Measurements from ENCODE around the gene CDX1.

The CDX1 gene

GRCh38 chr5:150218693-150219035 lies 52.1 kb downstream of the CDX1 start:
- TF ChIP-seq CTCF (conservative IDR thresholded peaks at IDR 0.05) = no peak
- no peak overlapping the region for H3K27ac ChIP-seq

- TF ChIP-seq CTCF (conservative IDR thresholded peaks at IDR 0.05) = no peak
- no peak overlapping the region for H3K27ac ChIP-seq
These were observed 52.6 kb downstream of the CDX1 start for GRCh38 chr5:150219142-150219541.

- no peak overlapping the region for H3K27ac ChIP-seq
- no peak for TF ChIP-seq CTCF (conservative IDR thresholded peaks at IDR 0.05)
These were observed 53.3 kb downstream of the CDX1 start for GRCh38 chr5:150219861-150220260.

GRCh38 chr5:150221471-150221870 lies 54.9 kb downstream of the CDX1 start:
- H3K27ac ChIP-seq = no peak overlapping the region
- TF ChIP-seq CTCF (conservative IDR thresholded peaks at IDR 0.05) = no peak

GRCh38 chr5:150222906-150223305 lies 56.3 kb downstream of the CDX1 start:
- no peak for TF ChIP-seq CTCF (conservative IDR thresholded peaks at IDR 0.05)
- H3K27ac ChIP-seq = no peak overlapping the region

- H3K27ac ChIP-seq = no peak overlapping the region
- TF ChIP-seq CTCF (conservative IDR thresholded peaks at IDR 0.05) = no peak
These were observed 56.9 kb downstream of the CDX1 start for GRCh38 chr5:150223474-150223873.

- TF ChIP-seq CTCF (conservative IDR thresholded peaks at IDR 0.05) = no peak
- no peak overlapping the region for H3K27ac ChIP-seq
These were observed 58.0 kb downstream of the CDX1 start for GRCh38 chr5:150224483-150225027.

GRCh38 chr5:150227036-150227435 lies 60.5 kb downstream of the CDX1 start:
- no peak for TF ChIP-seq CTCF (conservative IDR thresholded peaks at IDR 0.05)
- H3K27ac ChIP-seq = no peak overlapping the region
